Stomach (tissue), 9 donors: ENCODE results near the gene PLS3. TPM values are rescaled to one million over a fixed set of nuclear protein-coding genes. Genes with fewer than 3 reads are reported as not detected.
A peak's percentile ranks its signal among the peaks of the same experiment; 100 is the strongest.

Experiments used
- DNase-seq, 2 donors: peaks; one replicate each; pipeline versions ENCODE4 v3.0.0 to v3.0.0-alpha.2; 2013 to 2019
- H3K27ac ChIP-seq, 5 donors: fragments of 200-600 bp in 4 of 5; sonication (generic) in 4 of 5; one replicate each; pipeline ENCODE4 v1.5.1; 2013 to 2019; ENCODE audit warnings: mild to moderate bottlenecking in 1 of 5, moderate library complexity in 1 of 5
- H3K27me3 ChIP-seq, 3 donors: fragments of 200-600 bp; sonication (generic); one replicate each; pipeline ENCODE4 v1.5.1; 2017 to 2019; ENCODE audit warnings: mixed run types in 1 of 3
- H3K36me3 ChIP-seq, 4 donors: fragments of 200-600 bp; sonication (generic); 1 replicate in 3 of 4; 2 replicates in 1 of 4; pipeline ENCODE4 v1.5.1; 2016 to 2019
- H3K4me1 ChIP-seq, 4 donors: fragments of 200-600 bp; sonication (generic); one replicate each; pipeline ENCODE4 v1.5.1; 2016 to 2019
- H3K4me3 ChIP-seq, 4 donors: fragments of 200-600 bp; sonication (generic) in 3 of 4; one replicate each; pipeline ENCODE4 v1.5.1; 2016 to 2019; ENCODE audit warnings: mild to moderate bottlenecking in 1 of 4
- H3K9me3 ChIP-seq, 4 donors: fragments of 200-600 bp; sonication (generic); one replicate each; pipeline ENCODE4 v1.5.1; 2016 to 2019
- EP300 ChIP-seq: sonication (generic); formaldehyde crosslinking; IDR thresholded peaks from one replicate; pipeline ENCODE4 v1.6.1; 2017; ENCODE audit warnings: antibody characterized with exemption
- POLR2A ChIP-seq, 4 donors: fragments of 450-650 bp; IDR thresholded peaks; one replicate each; pipeline ENCODE4 v1.6.1; 2016; ENCODE audit warnings: antibody characterized with exemption in 4 of 4, control low read depth in 2 of 4, mild to moderate bottlenecking in 1 of 4, moderate library complexity in 1 of 4
- POLR2AphosphoS5 ChIP-seq, 3 donors: sonication (generic); formaldehyde crosslinking; IDR thresholded peaks; one replicate each; pipeline ENCODE4 v1.6.1; 2016; ENCODE audit warnings: antibody characterized with exemption in 3 of 3
- WGBS, 5 donors: extraction: QIAGEN DNeasy Blood & Tissue Kit in 3 of 5; methylation state at CpG; one replicate each; pipeline versions ENCODE4 v1.1.5 to v1.1.7; 2013 to 2018; 5-methylcytosine and 5-hydroxymethylcytosine counted together
- intact Hi-C: fragments of 100-400 bp; cut with DNase I; formaldehyde crosslinking; loops from one replicate; pipeline ENCODE4 v1.15.1; 2023; ENCODE audit warnings: low total_unique reads
- polyA plus RNA-seq, 3 donors: library from polyadenylated mRNA; stranded (reverse); fragments of 200-250 nt; gene quantifications; one replicate each; pipeline ENCODE4 v1.2.3, GENCODE V29; 2013
- total RNA-seq, 5 donors: library from RNA; depleted of rRNA; stranded (reverse); fragments of >200 nt; gene quantifications; one replicate each; pipeline versions ENCODE4 v1.1.0 to v1.2.3, GENCODE V29; 2014 to 2016
- TF ChIP-seq, protein P1 (sequence below), 7 experiments: fragments of 450-650 bp in 4 of 7; fragments of 200-600 bp in 3 of 7; sonication (generic) in 3 of 7; IDR thresholded peaks; one replicate each; pipeline ENCODE4 v1.5.1; 2016 to 2019; ENCODE audit warnings: antibody characterized with exemption in 7 of 7, control low read depth in 2 of 7, mild to moderate bottlenecking in 1 of 7
- donor health status: healthy with polysubstance abuse.
- donor health status: Bipolar disorder and iron deficiency.
- donor health status: healthy.

PLS3 gene
- total and polyA plus RNA-seq, 8 donors: 7.5 to 129 (median 41.6) TPM

DNA sequence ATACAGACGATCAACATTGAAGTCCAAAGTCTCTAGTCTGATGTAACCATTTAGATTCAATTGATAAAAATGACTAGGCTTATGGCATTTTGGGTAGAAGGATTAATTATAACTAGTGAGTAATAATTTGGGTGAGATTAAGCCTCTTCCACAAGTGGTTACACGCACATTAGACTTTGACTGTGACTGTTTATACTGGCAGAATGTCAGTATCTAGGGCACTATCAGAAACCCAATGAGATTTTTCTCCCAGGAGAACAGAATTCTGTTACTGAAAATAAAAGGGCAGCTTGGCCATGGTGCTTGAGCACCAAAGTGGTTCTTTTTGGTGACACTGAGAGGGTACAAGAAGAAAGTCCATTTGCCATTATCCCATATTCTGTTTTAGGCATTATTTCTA, 3.3 kb downstream of the PLS3 start:
- WGBS, 5 donors: 17 to 27% (median 24%) methylated on average over 2 of the region's 2 CpGs
- H3K27ac ChIP-seq: peak overlapping the region in 2 of 5 donors; percentile 89 to 90

DNA sequence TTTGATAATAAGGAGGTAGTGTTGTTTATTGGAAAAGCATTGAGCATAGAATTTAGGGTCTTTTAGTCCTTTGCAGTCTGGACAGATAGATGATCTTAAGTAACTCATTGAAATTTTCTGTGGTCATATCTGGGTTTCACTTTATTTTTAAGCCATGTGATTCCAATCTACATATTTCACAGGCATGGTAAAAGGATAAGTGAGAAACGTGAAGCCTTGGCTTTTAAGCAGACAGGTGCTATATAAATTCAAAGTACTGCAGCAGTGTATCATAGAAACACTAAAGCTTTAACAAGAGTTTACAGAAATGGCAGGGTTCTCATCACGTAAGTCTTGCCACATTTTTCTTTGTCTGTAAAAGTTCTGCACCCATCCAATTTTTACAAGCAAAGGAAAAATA, 4.9 kb downstream of the PLS3 start:
- Histone ChIP-seq H3K9me3 (no peaks in the 10 kb centered on the region), H3K27ac (no peak overlapping the region), H3K4me1 (peaks cover 0 to 15% (median 7%) of the 10 kb centered on the region in 4 donors), H3K4me3 (no peak overlapping the region), H3K27me3 (peaks cover 0 to 21% (median 5%) of the 10 kb centered on the region in 3 donors), H3K36me3 (no peaks in the 10 kb centered on the region)
- DNase-seq: no peak
- TF ChIP-seq POLR2A (IDR thresholded peaks at IDR 0.05) (no peak), EP300 (no peak), POLR2AphosphoS5 (IDR thresholded peaks at IDR 0.05) (no peak)
- TF ChIP-seq, protein P1, sequence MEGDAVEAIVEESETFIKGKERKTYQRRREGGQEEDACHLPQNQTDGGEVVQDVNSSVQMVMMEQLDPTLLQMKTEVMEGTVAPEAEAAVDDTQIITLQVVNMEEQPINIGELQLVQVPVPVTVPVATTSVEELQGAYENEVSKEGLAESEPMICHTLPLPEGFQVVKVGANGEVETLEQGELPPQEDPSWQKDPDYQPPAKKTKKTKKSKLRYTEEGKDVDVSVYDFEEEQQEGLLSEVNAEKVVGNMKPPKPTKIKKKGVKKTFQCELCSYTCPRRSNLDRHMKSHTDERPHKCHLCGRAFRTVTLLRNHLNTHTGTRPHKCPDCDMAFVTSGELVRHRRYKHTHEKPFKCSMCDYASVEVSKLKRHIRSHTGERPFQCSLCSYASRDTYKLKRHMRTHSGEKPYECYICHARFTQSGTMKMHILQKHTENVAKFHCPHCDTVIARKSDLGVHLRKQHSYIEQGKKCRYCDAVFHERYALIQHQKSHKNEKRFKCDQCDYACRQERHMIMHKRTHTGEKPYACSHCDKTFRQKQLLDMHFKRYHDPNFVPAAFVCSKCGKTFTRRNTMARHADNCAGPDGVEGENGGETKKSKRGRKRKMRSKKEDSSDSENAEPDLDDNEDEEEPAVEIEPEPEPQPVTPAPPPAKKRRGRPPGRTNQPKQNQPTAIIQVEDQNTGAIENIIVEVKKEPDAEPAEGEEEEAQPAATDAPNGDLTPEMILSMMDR (IDR thresholded peaks at IDR 0.05): no peak
- WGBS, 5 donors: 40 to 59% (median 53%) methylated on average over 2 of the region's 2 CpGs
- intact Hi-C loops: no loop called here

More for the DNA sequence above, 3.3 kb downstream of the PLS3 start:
- intact Hi-C loops: no loop called here
- Histone ChIP-seq H3K9me3 (no peaks in the 10 kb centered on the region), H3K27me3 (peaks cover 0 to 30% (median 5%) of the 10 kb centered on the region in 3 donors), H3K4me1 (peaks cover 0 to 15% (median 11%) of the 10 kb centered on the region in 4 donors), H3K36me3 (no peaks in the 10 kb centered on the region), H3K4me3 (no peak overlapping the region)
- DNase-seq: no peak
- TF ChIP-seq EP300 (no peak), POLR2A (IDR thresholded peaks at IDR 0.05) (no peak), POLR2AphosphoS5 (IDR thresholded peaks at IDR 0.05) (no peak)
- TF ChIP-seq, protein P1 (IDR thresholded peaks at IDR 0.05): no peak

DNA sequence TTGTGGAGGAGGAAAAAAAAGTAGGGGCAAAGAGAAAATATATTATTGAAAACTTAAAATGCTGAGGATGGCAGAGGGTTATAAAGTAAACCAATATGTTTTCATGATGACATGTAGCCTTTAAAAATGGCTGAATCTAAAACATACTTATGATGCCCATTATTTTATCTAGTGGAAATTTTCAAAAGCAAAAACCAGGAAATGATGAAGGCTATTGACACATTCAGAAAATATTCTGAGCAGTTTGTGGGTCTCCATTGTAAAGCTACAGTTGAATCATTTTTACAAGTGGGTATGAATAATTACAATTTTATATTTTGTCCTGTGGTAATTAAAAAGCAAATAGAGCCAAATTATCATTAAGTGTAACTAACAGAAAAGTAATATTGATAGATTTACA, 10.7 kb downstream of the PLS3 start:
- H3K27ac ChIP-seq: no peak overlapping the region
- H3K9me3 ChIP-seq: no peaks in the 10 kb centered on the region
- TF ChIP-seq, protein P1 (IDR thresholded peaks at IDR 0.05): no peak
- TF ChIP-seq EP300 (no peak), POLR2AphosphoS5 (IDR thresholded peaks at IDR 0.05) (no peak), POLR2A (IDR thresholded peaks at IDR 0.05) (no peak)
- H3K4me3 ChIP-seq: no peak overlapping the region
- DNase-seq: no peak
- H3K4me1 ChIP-seq: no peaks in the 10 kb centered on the region
- H3K36me3 ChIP-seq: no peaks in the 10 kb centered on the region
- peaks cover 0 to 7% (median 0%) of the 10 kb centered on the region in 3 donors for H3K27me3 ChIP-seq
- intact Hi-C loops: no loop called here

DNA sequence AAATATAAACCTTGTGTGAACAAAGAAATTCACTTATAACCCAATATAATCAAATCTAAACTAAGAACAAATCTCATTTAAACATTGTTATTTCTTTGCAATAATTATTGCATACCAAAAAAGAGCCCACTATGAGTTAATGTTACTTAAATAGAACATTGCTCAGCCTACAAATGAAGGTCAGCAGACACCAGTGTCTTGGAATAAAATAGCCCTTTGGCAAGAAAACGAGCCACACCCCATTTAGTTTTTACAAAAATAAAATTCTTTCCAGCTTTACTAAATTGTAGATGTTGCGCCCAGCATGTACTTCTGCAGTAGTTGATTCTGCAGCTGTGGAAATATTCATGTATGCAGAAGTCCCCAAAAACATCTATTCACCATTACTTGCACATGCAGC, 12.2 kb downstream of the PLS3 start:
- H3K27me3 ChIP-seq: peaks cover 0 to 5% (median 0%) of the 10 kb centered on the region in 3 donors
- no peaks in the 10 kb centered on the region for H3K36me3 ChIP-seq
- no peak for DNase-seq
- TF ChIP-seq POLR2AphosphoS5 (IDR thresholded peaks at IDR 0.05) (no peak), EP300 (no peak), POLR2A (IDR thresholded peaks at IDR 0.05) (no peak)
- TF ChIP-seq, protein P1 (IDR thresholded peaks at IDR 0.05): no peak
- intact Hi-C loops: no loop called here
- no peak overlapping the region for H3K27ac ChIP-seq
- 48 to 77% (median 71%) methylated on average over 2 of the region's 2 CpGs for WGBS, 5 donors
- H3K9me3 ChIP-seq: no peaks in the 10 kb centered on the region
- no peaks in the 10 kb centered on the region for H3K4me1 ChIP-seq
- no peak overlapping the region for H3K4me3 ChIP-seq
